Mucosa of stomach (tissue), 1 donor: ENCODE results near the gene REL.

Source experiments
- H3K27me3 ChIP-seq: one replicate; pipeline ENCODE4 v1.7.0; 2013; ENCODE audit warnings: mild to moderate bottlenecking, low read length; ENCODE audit not compliant: control insufficient read depth, insufficient read depth
- H3K36me3 ChIP-seq: one replicate; pipeline ENCODE4 v1.7.0; 2013; ENCODE audit warnings: low read length; ENCODE audit not compliant: control insufficient read depth, insufficient read depth
- H3K4me1 ChIP-seq: one replicate; pipeline ENCODE4 v1.7.0; 2013; ENCODE audit warnings: mild to moderate bottlenecking, low read length; ENCODE audit not compliant: control insufficient read depth, insufficient read depth
- H3K4me3 ChIP-seq: one replicate; pipeline ENCODE4 v1.7.0; 2013; ENCODE audit warnings: low read length
- H3K9ac ChIP-seq: one replicate; pipeline ENCODE4 v1.7.0; 2013; ENCODE audit warnings: mild to moderate bottlenecking, low read length, moderate library complexity
- H3K9me3 ChIP-seq: one replicate; pipeline ENCODE4 v1.7.0; 2013; ENCODE audit warnings: mild to moderate bottlenecking, low read length, moderate library complexity; ENCODE audit not compliant: control insufficient read depth
- donor health status: Pancreatic carcinoma.

Gene REL

DNA sequence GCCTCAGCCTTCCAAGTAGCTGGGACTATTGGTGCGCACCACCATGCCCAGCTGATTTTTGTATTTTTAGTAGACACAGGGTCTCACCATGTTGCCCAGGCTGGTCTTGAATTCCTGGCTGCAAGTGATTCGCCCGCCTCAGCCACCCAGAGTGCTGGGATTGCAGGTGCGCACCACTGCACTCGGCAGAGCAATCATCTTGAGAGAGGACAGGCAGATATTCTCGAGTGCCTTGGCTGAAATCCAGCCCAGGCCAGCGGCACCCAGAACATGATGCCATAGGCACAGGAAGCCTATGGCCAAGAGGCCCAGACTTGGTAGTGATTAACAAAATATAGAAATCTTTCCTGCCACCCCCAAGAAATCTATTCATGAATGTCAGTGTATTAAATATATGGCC, 78.1 kb downstream of the REL start:
- no peaks in the 10 kb centered on the region for H3K36me3 ChIP-seq
- peaks cover 10% of the 10 kb centered on the region for H3K4me1 ChIP-seq
- no peak overlapping the region for H3K4me3 ChIP-seq
- no peaks in the 10 kb centered on the region for H3K9me3 ChIP-seq
- no peak overlapping the region for H3K9ac ChIP-seq
- H3K27me3 ChIP-seq = no peaks in the 10 kb centered on the region

GRCh38 chr2:60960706-60961105, 79.3 kb downstream of the REL start:
- H3K4me3 ChIP-seq = no peak overlapping the region
- H3K9me3 ChIP-seq = no peaks in the 10 kb centered on the region
- H3K4me1 ChIP-seq = peaks cover 10% of the 10 kb centered on the region
- H3K9ac ChIP-seq = no peak overlapping the region
- no peaks in the 10 kb centered on the region for H3K36me3 ChIP-seq
- no peaks in the 10 kb centered on the region for H3K27me3 ChIP-seq

DNA sequence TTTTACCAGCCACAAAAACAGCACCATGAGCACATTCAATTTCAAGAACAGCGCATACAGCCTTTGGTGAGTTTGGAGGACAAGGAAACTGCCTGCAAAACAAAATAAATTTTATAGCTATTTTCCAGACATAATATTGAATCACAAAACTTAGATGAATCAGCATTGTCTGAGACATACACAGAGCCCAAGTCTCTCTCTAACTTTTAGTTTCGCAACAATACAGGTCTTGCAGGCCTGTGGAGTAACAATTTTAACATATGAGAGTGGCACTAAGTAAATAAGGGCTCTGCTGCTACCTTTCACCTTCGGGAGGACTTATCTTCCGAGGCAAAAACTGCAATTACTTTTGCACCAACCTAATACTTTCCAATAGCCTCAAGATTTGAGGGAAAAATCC, 80.1 kb downstream of the REL start:
- Histone ChIP-seq H3K4me3 (no peak overlapping the region), H3K36me3 (no peaks in the 10 kb centered on the region), H3K4me1 (peaks cover 10% of the 10 kb centered on the region), H3K27me3 (no peaks in the 10 kb centered on the region), H3K9ac (no peak overlapping the region), H3K9me3 (no peaks in the 10 kb centered on the region)

DNA sequence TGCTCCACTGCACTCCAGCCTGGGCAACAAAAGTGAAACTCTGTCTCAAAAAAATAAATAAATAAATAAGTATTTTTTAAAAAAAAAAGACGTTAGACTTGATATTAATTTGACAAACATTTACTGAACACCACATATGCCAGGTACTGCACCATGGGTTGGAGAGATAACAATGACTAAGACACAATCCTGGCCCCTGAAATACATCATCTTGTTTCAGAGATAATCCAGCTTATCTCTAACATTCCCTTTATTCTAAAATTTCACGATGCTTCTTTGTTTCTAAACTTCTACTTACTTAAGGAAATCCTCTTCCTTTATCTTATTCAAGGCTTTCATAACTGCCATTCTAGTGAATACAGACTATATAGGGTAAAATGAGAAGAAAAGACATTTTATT, 81.2 kb downstream of the REL start:
- Histone ChIP-seq H3K4me1 (peaks cover 6% of the 10 kb centered on the region), H3K9me3 (no peaks in the 10 kb centered on the region), H3K36me3 (no peaks in the 10 kb centered on the region), H3K9ac (no peak overlapping the region), H3K4me3 (no peak overlapping the region), H3K27me3 (no peaks in the 10 kb centered on the region)

DNA sequence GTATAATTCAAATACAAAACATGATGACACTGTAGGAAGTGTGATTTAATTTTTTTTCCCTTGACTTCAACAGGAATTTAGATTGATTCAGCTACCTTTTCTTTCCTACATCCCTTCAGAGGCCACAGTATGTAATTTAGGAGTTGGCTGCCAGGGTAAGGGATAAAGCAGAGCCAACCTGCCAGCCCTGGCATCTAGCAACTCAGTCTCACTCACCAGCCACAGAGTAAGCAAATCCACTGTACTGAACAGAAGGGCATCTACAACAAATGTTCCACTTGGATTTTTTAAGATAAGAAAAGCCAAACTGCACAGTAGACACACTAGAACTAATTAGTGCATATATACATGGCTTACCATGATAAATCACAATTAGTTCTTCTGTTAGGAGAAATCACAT, 81.8 kb downstream of the REL start:
- H3K9me3 ChIP-seq = no peaks in the 10 kb centered on the region
- H3K27me3 ChIP-seq = no peaks in the 10 kb centered on the region
- H3K9ac ChIP-seq = no peak overlapping the region
- no peak overlapping the region for H3K4me3 ChIP-seq
- no peaks in the 10 kb centered on the region for H3K36me3 ChIP-seq
- no peaks in the 10 kb centered on the region for H3K4me1 ChIP-seq

GRCh38 chr2:60964651-60965498, 83.5 kb downstream of the REL start:
- Histone ChIP-seq H3K4me1 (no peaks in the 10 kb centered on the region), H3K27me3 (no peaks in the 10 kb centered on the region), H3K9me3 (no peaks in the 10 kb centered on the region), H3K36me3 (no peaks in the 10 kb centered on the region), H3K4me3 (no peak overlapping the region), H3K9ac (no peak overlapping the region)

DNA sequence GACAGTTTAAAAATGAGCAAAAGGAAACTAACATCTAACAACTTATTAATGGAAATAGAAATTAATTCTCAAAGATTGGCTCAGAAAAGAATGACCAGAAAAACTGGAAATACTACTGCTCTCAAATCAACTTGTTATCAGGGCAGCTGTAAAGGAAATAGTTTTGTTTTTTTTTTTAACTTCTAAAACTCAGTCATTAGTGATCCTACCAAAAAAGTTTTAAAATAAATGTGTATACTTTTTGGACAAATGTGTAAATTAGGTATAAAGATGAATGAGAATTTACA, 84.1 kb downstream of the REL start:
- Histone ChIP-seq H3K9me3 (no peaks in the 10 kb centered on the region), H3K9ac (no peak overlapping the region), H3K36me3 (no peaks in the 10 kb centered on the region), H3K27me3 (no peaks in the 10 kb centered on the region), H3K4me1 (no peaks in the 10 kb centered on the region), H3K4me3 (no peak overlapping the region)

DNA sequence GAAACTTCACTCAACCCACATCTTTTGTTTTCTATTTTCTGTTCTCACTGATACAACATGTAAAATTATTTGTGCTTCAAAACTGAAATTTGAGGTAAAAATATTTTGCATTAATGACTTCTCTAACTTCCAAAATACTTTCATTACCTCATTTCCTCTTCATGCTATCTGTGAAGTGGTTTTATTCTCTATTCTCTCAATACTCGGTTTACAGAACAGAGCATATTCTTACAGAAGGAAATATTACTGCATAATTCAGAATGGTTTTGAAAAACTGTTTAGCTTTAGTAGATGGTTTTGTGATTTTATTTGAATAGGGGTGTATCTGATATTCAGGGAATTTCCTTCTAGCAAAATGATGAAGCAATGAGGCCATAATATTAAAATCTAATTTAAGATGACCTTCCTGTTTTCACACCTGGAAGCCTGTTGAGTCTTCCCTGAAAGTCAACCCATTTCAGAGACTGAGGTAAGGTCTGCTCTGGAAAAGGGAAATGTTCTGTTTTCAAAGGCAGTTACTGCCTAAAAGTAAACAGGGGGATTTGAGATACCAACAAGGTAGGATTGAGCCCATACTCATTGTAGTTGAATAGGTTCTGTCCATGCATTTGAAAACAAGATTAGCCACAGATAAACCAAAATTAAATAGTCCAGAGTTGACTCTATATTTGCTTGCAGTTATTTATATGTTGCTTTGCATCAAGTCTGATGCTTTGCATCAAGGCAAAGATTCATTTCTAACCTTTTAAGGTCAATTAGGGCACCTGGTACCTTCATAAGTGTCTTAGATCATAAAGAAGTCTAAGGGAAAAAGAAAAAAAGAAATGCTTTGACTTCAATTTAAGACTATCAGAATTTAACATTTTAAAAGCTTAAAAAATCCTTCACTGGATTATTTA, 85.4 kb downstream of the REL start:
- H3K9me3 ChIP-seq = no peaks in the 10 kb centered on the region
- H3K27me3 ChIP-seq = no peaks in the 10 kb centered on the region
- no peaks in the 10 kb centered on the region for H3K4me1 ChIP-seq
- no peaks in the 10 kb centered on the region for H3K36me3 ChIP-seq
- H3K4me3 ChIP-seq = no peak overlapping the region
- H3K9ac ChIP-seq = no peak overlapping the region

DNA sequence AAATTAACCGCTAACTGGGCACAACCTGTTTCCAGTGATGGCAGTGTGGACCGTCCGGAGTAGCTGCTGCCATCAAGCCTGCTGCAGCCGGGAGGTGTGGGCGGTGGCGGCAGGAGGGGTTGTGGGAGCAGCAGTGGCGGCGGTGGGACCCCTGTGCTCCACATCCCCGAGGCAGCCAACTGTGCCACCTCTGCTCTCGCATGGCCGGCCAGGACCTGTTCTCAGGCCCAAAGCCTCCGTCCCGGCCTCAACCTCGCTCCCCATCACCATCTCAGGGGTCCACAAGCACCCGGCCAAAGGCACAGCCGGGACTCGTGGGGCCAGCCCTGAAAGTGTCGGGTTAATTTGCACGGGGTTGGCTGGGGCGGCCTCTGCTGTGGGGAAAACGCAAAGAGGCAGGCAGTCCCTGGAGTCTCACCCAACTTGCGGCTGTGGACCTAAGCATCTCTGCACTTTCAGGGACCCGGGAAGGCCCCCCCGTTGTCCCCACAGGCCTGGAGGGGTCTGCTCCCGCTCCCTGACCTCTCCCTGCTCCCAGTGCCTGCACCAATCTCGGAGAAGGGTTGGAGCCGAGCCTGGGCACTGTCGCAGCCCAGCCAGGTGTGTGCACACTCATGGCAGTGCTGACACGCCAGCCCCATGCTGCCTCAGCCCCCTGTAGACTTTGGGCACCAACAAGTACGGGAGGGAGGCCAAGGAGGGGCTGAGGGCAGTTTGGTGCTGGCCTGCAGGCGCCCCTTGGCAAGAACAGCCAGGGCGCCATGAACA, 91.7 kb downstream of the REL start:
- H3K27me3 ChIP-seq = no peaks in the 10 kb centered on the region
- H3K9ac ChIP-seq = no peak overlapping the region
- H3K4me3 ChIP-seq = no peak overlapping the region
- H3K4me1 ChIP-seq = peaks cover 4% of the 10 kb centered on the region
- no peaks in the 10 kb centered on the region for H3K36me3 ChIP-seq
- H3K9me3 ChIP-seq = no peaks in the 10 kb centered on the region

- H3K4me3 ChIP-seq = no peak overlapping the region
- no peaks in the 10 kb centered on the region for H3K27me3 ChIP-seq
- H3K9me3 ChIP-seq = no peaks in the 10 kb centered on the region
- peaks cover 4% of the 10 kb centered on the region for H3K4me1 ChIP-seq
- H3K36me3 ChIP-seq = no peaks in the 10 kb centered on the region
- H3K9ac ChIP-seq = no peak overlapping the region
Observed at GRCh38 chr2:60973705-60974104, 92.3 kb downstream of the REL start.

GRCh38 chr2:60974652-60975051, 93.3 kb downstream of the REL start:
- H3K36me3 ChIP-seq = no peaks in the 10 kb centered on the region
- peaks cover 4% of the 10 kb centered on the region for H3K4me1 ChIP-seq
- H3K4me3 ChIP-seq = no peak overlapping the region
- no peaks in the 10 kb centered on the region for H3K27me3 ChIP-seq
- no peak overlapping the region for H3K9ac ChIP-seq
- no peaks in the 10 kb centered on the region for H3K9me3 ChIP-seq
